Testis (tissue), 2 donors: ENCODE data around the gene SLCO4A1.

Experiments
- CTCF ChIP-seq, 3 experiments: fragments of 450-650 bp in 2 of 3; fragments of 200-600 bp in 1 of 3; sonication (generic) in 1 of 3; IDR thresholded peaks; one replicate each; pipeline ENCODE4 v1.5.1; 2016 to 2019; ENCODE audit warnings: antibody characterized with exemption in 3 of 3, mild to moderate bottlenecking in 2 of 3, moderate library complexity in 1 of 3
- POLR2A ChIP-seq: fragments of 450-650 bp; IDR thresholded peaks from one replicate; pipeline ENCODE4 v1.6.1; 2017; ENCODE audit warnings: antibody characterized with exemption, mild to moderate bottlenecking, moderate library complexity

DNA sequence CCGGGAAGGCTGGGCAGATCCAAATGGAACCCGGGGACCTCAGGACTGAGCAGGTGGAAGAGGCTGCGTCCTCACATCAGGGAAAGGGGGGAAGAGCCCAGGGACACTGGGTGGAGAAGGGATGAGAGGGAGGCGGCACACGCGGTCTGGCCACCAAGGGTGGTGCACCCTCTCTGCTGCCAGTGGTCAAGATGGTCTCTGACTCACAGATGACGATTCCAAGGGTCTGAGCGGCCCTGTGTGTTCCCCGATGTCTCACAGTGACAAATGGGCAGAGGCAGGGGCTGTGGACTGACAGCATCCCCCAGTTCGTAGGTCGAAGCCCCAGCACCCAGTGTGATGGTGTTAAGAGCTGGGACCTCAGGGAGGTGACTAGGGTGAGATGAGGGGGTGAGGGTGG lies 32.1 kb downstream of the SLCO4A1 start:
- no peak for TF ChIP-seq CTCF (IDR thresholded peaks at IDR 0.05)
- TF ChIP-seq POLR2A, result no peak
